Mesenchymal stem cell (in vitro differentiated cells and primary cell): Measurements from ENCODE around the gene SLTM.
A peak's percentile ranks its signal among the peaks of the same experiment; 100 is the strongest.

ENCODE experiments used
- DNase-seq: peaks from one replicate; pipeline ENCODE4 v3.0.0-alpha.2; 2013
- H2AFZ ChIP-seq: one replicate; pipeline ENCODE4 v1.6.1; 2013; ENCODE audit warnings: low read depth, mild to moderate bottlenecking, control low read depth, inconsistent platforms, low read length, moderate library complexity
- H2AK5ac ChIP-seq: 2 replicates; pipeline ENCODE4 v1.6.1; 2013; ENCODE audit warnings: low read length, moderate library complexity, mild to moderate bottlenecking, inconsistent platforms; ENCODE audit not compliant: severe bottlenecking
- H2BK120ac ChIP-seq: one replicate; pipeline ENCODE4 v1.6.1; 2013; ENCODE audit warnings: low read depth, mild to moderate bottlenecking, inconsistent platforms, low read length, moderate library complexity
- H2BK12ac ChIP-seq, 2 experiments: one replicate each; pipeline ENCODE4 v1.6.1; 2013; ENCODE audit warnings: inconsistent platforms in 2 of 2, low read length in 2 of 2, mild to moderate bottlenecking in 2 of 2, moderate library complexity in 2 of 2, control low read depth in 1 of 2
- H2BK15ac ChIP-seq: one replicate; pipeline ENCODE4 v1.6.1; 2013; ENCODE audit warnings: mild to moderate bottlenecking, low read depth, inconsistent platforms; ENCODE audit not compliant: poor library complexity, severe bottlenecking
- H2BK5ac ChIP-seq: 2 replicates; pipeline ENCODE4 v1.6.1; 2013; ENCODE audit warnings: low read depth, mild to moderate bottlenecking, low read length, control low read depth, inconsistent platforms; ENCODE audit not compliant: poor library complexity, severe bottlenecking
- H3K14ac ChIP-seq, 2 experiments: one replicate each; pipeline ENCODE4 v1.6.1; 2013; ENCODE audit warnings: inconsistent platforms in 2 of 2, low read length in 2 of 2, control low read depth in 1 of 2, mild to moderate bottlenecking in 1 of 2, moderate library complexity in 1 of 2
- H3K18ac ChIP-seq, 2 experiments: one replicate each; pipeline ENCODE4 v1.6.1; 2013; ENCODE audit warnings: inconsistent platforms in 2 of 2, low read length in 2 of 2, control low read depth in 1 of 2, low read depth in 1 of 2, mild to moderate bottlenecking in 1 of 2
- H3K23ac ChIP-seq, 2 experiments: one replicate each; pipeline ENCODE4 v1.6.1; 2013; ENCODE audit warnings: inconsistent platforms in 2 of 2, low read length in 2 of 2, mild to moderate bottlenecking in 2 of 2, moderate library complexity in 2 of 2, control low read depth in 1 of 2
- H3K27ac ChIP-seq: 2 replicates; pipeline ENCODE4 v1.5.1; 2013; ENCODE audit warnings: mild to moderate bottlenecking, moderate library complexity, low read length, control low read depth, inconsistent platforms; ENCODE audit not compliant: poor library complexity, severe bottlenecking
- H3K27me3 ChIP-seq, 2 experiments: 2 replicates each; pipeline versions ENCODE4 v1.6.1 to v1.7.0; 2013; ENCODE audit warnings: low read length in 2 of 2, mild to moderate bottlenecking in 2 of 2, moderate library complexity in 2 of 2, control low read depth in 1 of 2, inconsistent platforms in 1 of 2; ENCODE audit not compliant: control insufficient read depth in 1 of 2, insufficient read depth in 1 of 2
- H3K36me3 ChIP-seq, 2 experiments: 2 replicates each; pipeline versions ENCODE4 v1.6.1 to v1.7.0; 2013; ENCODE audit warnings: low read length in 2 of 2, control low read depth in 1 of 2, inconsistent platforms in 1 of 2, low read depth in 1 of 2, mild to moderate bottlenecking in 1 of 2; ENCODE audit not compliant: insufficient read depth in 2 of 2, control insufficient read depth in 1 of 2
- H3K4ac ChIP-seq, 2 experiments: one replicate each; pipeline ENCODE4 v1.6.1; 2013; ENCODE audit warnings: inconsistent platforms in 2 of 2, low read length in 2 of 2, mild to moderate bottlenecking in 2 of 2, moderate library complexity in 2 of 2, control low read depth in 1 of 2, low read depth in 1 of 2
- H3K4me1 ChIP-seq: 2 replicates; pipeline ENCODE4 v1.6.1; 2013; ENCODE audit warnings: low read depth, low read length, control low read depth; ENCODE audit not compliant: control insufficient read depth, insufficient read depth
- H3K4me2 ChIP-seq: 2 replicates; pipeline ENCODE4 v1.6.1; 2013; ENCODE audit warnings: low read length, mild to moderate bottlenecking, inconsistent platforms; ENCODE audit not compliant: poor library complexity, severe bottlenecking
- H3K4me3 ChIP-seq, 2 experiments: 2 replicates each; pipeline versions ENCODE4 v1.5.1 to v1.7.0; 2013; ENCODE audit warnings: low read length in 2 of 2, mild to moderate bottlenecking in 2 of 2, control low read depth in 1 of 2, low read depth in 1 of 2; ENCODE audit not compliant: insufficient read depth in 1 of 2
- H3K79me1 ChIP-seq: replicated peaks from 2 replicates; pipeline ENCODE4 v1.6.1; 2013; ENCODE audit warnings: mild to moderate bottlenecking, control low read depth, low read length, inconsistent platforms; ENCODE audit not compliant: poor library complexity, severe bottlenecking
- H3K9ac ChIP-seq: 2 replicates; pipeline ENCODE4 v1.7.0; 2013; ENCODE audit warnings: mild to moderate bottlenecking, low read length, moderate library complexity
- H3K9me3 ChIP-seq: 2 replicates; pipeline ENCODE4 v1.7.0; 2013; ENCODE audit warnings: mild to moderate bottlenecking, low read length; ENCODE audit not compliant: control insufficient read depth
- H4K8ac ChIP-seq: one replicate; pipeline ENCODE4 v1.6.1; 2013; ENCODE audit warnings: inconsistent platforms, mild to moderate bottlenecking, low read length, moderate library complexity
- H4K91ac ChIP-seq: one replicate; pipeline ENCODE4 v1.6.1; 2013; ENCODE audit warnings: mild to moderate bottlenecking, low read length, inconsistent platforms
- WGBS: methylation state at CpG from one replicate; pipeline ENCODE4 v1.1.7; 2013; ENCODE audit warnings: mixed read lengths; 5-methylcytosine and 5-hydroxymethylcytosine counted together

The SLTM gene

DNA sequence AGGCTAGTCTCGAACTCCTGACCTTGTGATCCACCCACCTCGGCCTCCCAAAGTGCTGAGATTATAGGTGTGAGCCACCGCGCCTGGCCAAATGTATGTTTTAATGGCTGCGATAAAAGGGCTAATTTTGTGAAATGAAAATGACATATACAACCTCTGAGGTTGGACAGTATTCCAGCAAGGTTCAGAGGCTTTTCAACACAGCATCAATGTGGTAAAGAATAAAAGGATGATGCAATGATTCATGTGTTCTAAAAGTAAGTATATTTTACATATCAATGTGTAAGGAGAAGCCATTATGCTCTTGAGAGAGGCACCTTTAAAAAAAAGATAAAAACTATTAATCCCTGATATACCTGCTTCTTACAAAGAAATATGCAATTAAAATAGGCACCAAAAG is 6.7 kb downstream of the SLTM start:
- Histone ChIP-seq H3K18ac (no peak overlapping the region), H3K27me3 (no peaks in the 10 kb centered on the region), H4K91ac (no peak overlapping the region), H3K36me3 (peaks cover 15 to 41% of the 10 kb centered on the region in 2 experiments), H3K9ac (no peak overlapping the region), H3K4me3 (no peak overlapping the region), H2BK12ac (no peak overlapping the region), H2BK120ac (no peak overlapping the region), H4K8ac (no peak overlapping the region), H3K9me3 (no peaks in the 10 kb centered on the region), H3K4me1 (peaks cover 7% of the 10 kb centered on the region), H2BK15ac (no peak overlapping the region), H2AK5ac (no peak overlapping the region), H3K79me1 (peaks cover 4% of the 10 kb centered on the region), H2AFZ (no peak overlapping the region), H3K4ac (no peak overlapping the region), H3K27ac (no peak overlapping the region), H2BK5ac (no peak overlapping the region), H3K14ac (no peak overlapping the region), H3K4me2 (no peak overlapping the region), H3K23ac (no peak overlapping the region)
- WGBS, result 98% methylated on average over 5 of the region's 5 CpGs
- DNase-seq, result no peak

DNA sequence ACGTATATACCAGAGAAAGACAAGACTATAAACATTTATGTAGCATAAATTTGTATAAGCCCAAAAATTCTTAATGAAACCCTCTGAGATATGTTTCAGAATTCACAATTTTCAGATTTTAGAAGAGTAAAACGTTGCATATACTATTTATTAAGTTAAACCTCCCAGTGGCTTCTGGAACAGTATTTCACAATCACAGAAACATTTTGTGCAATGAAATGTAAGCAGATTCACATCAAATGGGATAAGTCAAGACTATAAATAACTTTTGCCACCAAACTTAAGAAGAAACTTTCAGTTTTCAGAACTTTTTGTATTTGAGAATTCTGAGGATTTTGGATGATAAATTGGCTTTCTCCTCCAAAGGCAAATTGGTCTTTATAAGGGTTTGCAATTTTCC is 9.2 kb downstream of the SLTM start:
- H3K9ac ChIP-seq, result peak overlapping the region; percentile 71
- H3K4me3 ChIP-seq, result peak overlapping the region in 1 of 2 experiments; percentile 38
- H2BK120ac ChIP-seq, result no peak overlapping the region
- no peak overlapping the region for H3K27ac ChIP-seq
- H3K18ac ChIP-seq, result no peak overlapping the region
- no peak overlapping the region for H4K91ac ChIP-seq
- H2BK15ac ChIP-seq, result no peak overlapping the region
- H3K27me3 ChIP-seq, result no peaks in the 10 kb centered on the region
- DNase-seq, result peak; percentile 69
- no peak overlapping the region for H2BK5ac ChIP-seq
- no peak overlapping the region for H2AK5ac ChIP-seq
- peaks cover 7% of the 10 kb centered on the region for H3K4me1 ChIP-seq
- no peak overlapping the region for H2BK12ac ChIP-seq
- H3K23ac ChIP-seq, result no peak overlapping the region
- H3K9me3 ChIP-seq, result no peaks in the 10 kb centered on the region
- H3K14ac ChIP-seq, result no peak overlapping the region
- H3K79me1 ChIP-seq, result peaks cover 7% of the 10 kb centered on the region
- no peak overlapping the region for H4K8ac ChIP-seq
- peaks cover 20 to 53% of the 10 kb centered on the region in 2 experiments for H3K36me3 ChIP-seq
- H3K4ac ChIP-seq, result no peak overlapping the region
- H2AFZ ChIP-seq, result no peak overlapping the region
- no peak overlapping the region for H3K4me2 ChIP-seq
- no CpG with 5 or more reads among the region's 2 CpGs for WGBS

DNA sequence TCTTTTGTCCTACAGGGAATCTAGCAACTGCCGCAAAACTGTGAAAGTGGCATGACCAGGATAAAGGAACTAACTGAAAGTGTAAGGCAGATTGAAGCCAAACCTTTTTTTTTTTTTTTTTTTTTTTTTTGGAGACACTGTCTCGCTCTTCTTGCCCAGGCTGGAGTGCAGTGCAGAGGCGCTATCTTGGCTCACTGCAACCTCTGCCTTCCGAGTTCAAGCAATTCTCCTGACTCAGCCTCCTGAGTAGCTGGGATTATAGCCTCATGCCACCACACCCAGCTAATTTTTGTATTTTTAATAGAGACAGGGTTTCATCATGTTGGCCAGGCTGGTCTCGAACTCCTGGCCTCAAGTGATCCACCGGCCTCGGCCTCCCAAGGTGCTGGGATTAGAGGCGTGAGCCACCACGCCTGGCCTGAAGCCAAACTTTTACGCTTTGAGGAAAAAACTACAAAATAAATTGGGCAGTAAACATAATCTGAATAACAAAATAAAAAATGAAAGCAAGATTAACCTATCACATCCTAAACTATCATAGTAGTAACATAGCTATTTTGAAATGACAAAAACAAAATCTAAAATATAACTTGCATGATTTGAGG is 9.7 kb downstream of the SLTM start:
- no peak overlapping the region for H3K4me2 ChIP-seq
- H3K27me3 ChIP-seq, result no peaks in the 10 kb centered on the region
- no peaks in the 10 kb centered on the region for H3K9me3 ChIP-seq
- H3K14ac ChIP-seq, result no peak overlapping the region
- peak overlapping the region; percentile 71 for H3K9ac ChIP-seq
- no peak overlapping the region for H2AFZ ChIP-seq
- no peak overlapping the region for H4K91ac ChIP-seq
- peak overlapping the region in 1 of 2 experiments; percentile 30 for H3K4me3 ChIP-seq
- H2BK5ac ChIP-seq, result no peak overlapping the region
- H3K23ac ChIP-seq, result no peak overlapping the region
- H2AK5ac ChIP-seq, result no peak overlapping the region
- no peak overlapping the region for H2BK12ac ChIP-seq
- H2BK15ac ChIP-seq, result no peak overlapping the region
- DNase-seq, result no peak
- no peak overlapping the region for H2BK120ac ChIP-seq
- H4K8ac ChIP-seq, result no peak overlapping the region
- H3K18ac ChIP-seq, result no peak overlapping the region
- H3K4me1 ChIP-seq, result peaks cover 9% of the 10 kb centered on the region
- no peak overlapping the region for H3K27ac ChIP-seq
- H3K79me1 ChIP-seq, result peaks cover 7% of the 10 kb centered on the region
- no peak overlapping the region for H3K4ac ChIP-seq
- WGBS, result 77% methylated on average over 5 of the region's 10 CpGs
- H3K36me3 ChIP-seq, result peaks cover 19 to 52% of the 10 kb centered on the region in 2 experiments

DNA sequence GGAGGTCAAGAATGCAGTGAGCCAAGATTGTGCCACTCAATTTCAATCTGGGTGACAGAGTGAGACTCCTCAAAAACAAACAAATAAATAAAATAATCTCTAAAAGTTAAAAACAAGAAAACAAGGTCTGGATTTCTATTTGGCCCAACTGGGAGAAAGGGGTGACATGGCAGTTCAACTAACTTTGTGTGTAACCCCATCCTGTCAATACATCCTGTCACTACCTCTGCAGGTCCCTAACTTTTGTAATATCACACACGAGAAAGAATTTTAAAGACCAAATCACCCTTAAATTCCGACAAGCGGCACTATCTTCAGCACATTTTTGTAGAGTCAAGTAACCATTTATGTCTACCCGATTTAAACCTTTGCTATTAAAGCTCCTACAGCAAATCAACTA is 10.2 kb downstream of the SLTM start:
- Histone ChIP-seq H4K91ac (no peak overlapping the region), H3K27me3 (no peaks in the 10 kb centered on the region), H4K8ac (no peak overlapping the region), H3K9ac (peak overlapping the region; percentile 71), H3K4me3 (peak overlapping the region in 1 of 2 experiments; percentile 30), H3K14ac (no peak overlapping the region), H2AK5ac (no peak overlapping the region), H3K4ac (no peak overlapping the region), H3K36me3 (peaks cover 19 to 49% of the 10 kb centered on the region in 2 experiments), H2BK5ac (no peak overlapping the region), H3K27ac (no peak overlapping the region), H3K18ac (no peak overlapping the region), H3K4me1 (peaks cover 9% of the 10 kb centered on the region), H2AFZ (no peak overlapping the region), H2BK15ac (no peak overlapping the region), H3K23ac (no peak overlapping the region), H2BK12ac (no peak overlapping the region), H2BK120ac (no peak overlapping the region), H3K79me1 (peaks cover 7% of the 10 kb centered on the region), H3K4me2 (no peak overlapping the region), H3K9me3 (no peaks in the 10 kb centered on the region)
- 89% methylated on average over 4 of the region's 4 CpGs for WGBS
- no peak for DNase-seq
